Measurements from ENCODE around the gene ESF1.
"Not testable (repeated sequence)": the region's sequence is repeated elsewhere in the genome, so short reads cannot be mapped to it uniquely, and the experiment has no call there.

Gene ESF1

GRCh38 chr20:13786143-13786828 is 1.6 kb upstream of the ESF1 start:
- no peak for DNase-seq

GRCh38 chr20:13784271-13784892 is 337 bp downstream of the ESF1 start:
- no peak for DNase-seq

GRCh38 chr20:13783528-13783927 is 1.2 kb downstream of the ESF1 start:
- DNase-seq, result no peak

GRCh38 chr20:13778827-13779226 is 5.9 kb downstream of the ESF1 start:
- no peak for DNase-seq

GRCh38 chr20:13777171-13777601 is 7.5 kb downstream of the ESF1 start:
- DNase-seq, result no peak

- DNase-seq, result no peak
Measured at GRCh38 chr20:13775867-13776266, 8.9 kb downstream of the ESF1 start.

GRCh38 chr20:13772529-13772928 is 12.2 kb downstream of the ESF1 start:
- DNase-seq, result no peak

GRCh38 chr20:13771853-13772453 is 12.8 kb downstream of the ESF1 start:
- peak; percentile 29 for DNase-seq

- DNase-seq, result no peak
Measured at GRCh38 chr20:13770141-13770540, 14.6 kb downstream of the ESF1 start.

GRCh38 chr20:13765868-13766416 is 18.8 kb downstream of the ESF1 start:
- no peak for DNase-seq

- no peak for DNase-seq
Measured at GRCh38 chr20:13765299-13765698, 19.4 kb downstream of the ESF1 start.

- not testable (repeated sequence) for DNase-seq
Measured at GRCh38 chr20:13760451-13760946, 24.2 kb downstream of the ESF1 start.

- no peak for DNase-seq
Measured at GRCh38 chr20:13758884-13759283, 25.8 kb downstream of the ESF1 start.

- no peak for DNase-seq
Measured at GRCh38 chr20:13756551-13756950, 28.2 kb downstream of the ESF1 start.

GRCh38 chr20:13755809-13756208 is 28.9 kb downstream of the ESF1 start:
- no peak for DNase-seq

GRCh38 chr20:13753436-13754036 is 31.2 kb downstream of the ESF1 start:
- DNase-seq, result no peak

- DNase-seq, result no peak
Measured at GRCh38 chr20:13749811-13750210, 34.9 kb downstream of the ESF1 start.

- DNase-seq, result no peak
Measured at GRCh38 chr20:13745784-13746183, 38.9 kb downstream of the ESF1 start.

GRCh38 chr20:13744352-13744751 is 40.4 kb downstream of the ESF1 start:
- DNase-seq, result no peak

- DNase-seq, result no peak
Measured at GRCh38 chr20:13741879-13742278, 42.8 kb downstream of the ESF1 start.

- no peak for DNase-seq
Measured at GRCh38 chr20:13739731-13740649, 44.7 kb downstream of the ESF1 start.

- not testable (repeated sequence) for DNase-seq
Measured at GRCh38 chr20:13738187-13738586, 46.5 kb downstream of the ESF1 start.

Measured in NCI-H2171 (cell line).